Measurements from ENCODE around the gene MIS12.
A peak's percentile ranks its signal among the peaks of the same experiment; 100 is the strongest.

Gene MIS12

GRCh38 chr17:5500247-5500588 lies 13.9 kb downstream of the MIS12 start:
- DNase-seq (no peak), ATAC-seq (no peak)

- ATAC-seq (peak; percentile 90), DNase-seq (peak; percentile 76)
These were observed 14.4 kb downstream of the MIS12 start for GRCh38 chr17:5500589-5501391.

GRCh38 chr17:5501685-5502084 lies 15.3 kb downstream of the MIS12 start:
- ATAC-seq (no peak), DNase-seq (no peak)

- DNase-seq (no peak), ATAC-seq (no peak)
These were observed 16.2 kb downstream of the MIS12 start for GRCh38 chr17:5502552-5502951.

GRCh38 chr17:5506307-5506706 lies 19.9 kb downstream of the MIS12 start:
- no peak for ATAC-seq
- DNase-seq: no peak

- DNase-seq (no peak), ATAC-seq (no peak)
These were observed 22.4 kb downstream of the MIS12 start for GRCh38 chr17:5508810-5509209.

- ATAC-seq: no peak
- DNase-seq: no peak
These were observed 23.1 kb downstream of the MIS12 start for GRCh38 chr17:5509482-5509881.

- ATAC-seq (no peak), DNase-seq (no peak)
These were observed 24.4 kb downstream of the MIS12 start for GRCh38 chr17:5510771-5511170.

GRCh38 chr17:5511401-5512225 lies 25.2 kb downstream of the MIS12 start:
- ATAC-seq: no peak
- no peak for DNase-seq

- ATAC-seq (peak; percentile 82), DNase-seq (no peak)
These were observed 27.3 kb downstream of the MIS12 start for GRCh38 chr17:5513628-5514027.

- ATAC-seq (no peak), DNase-seq (no peak)
These were observed 28.6 kb downstream of the MIS12 start for GRCh38 chr17:5514976-5515375.

GRCh38 chr17:5516060-5516792 lies 29.9 kb downstream of the MIS12 start:
- no peak for ATAC-seq
- DNase-seq: no peak

GRCh38 chr17:5522476-5522875 lies 36.1 kb downstream of the MIS12 start:
- ATAC-seq (no peak), DNase-seq (no peak)

- no peak for DNase-seq
- no peak for ATAC-seq
These were observed 36.9 kb downstream of the MIS12 start for GRCh38 chr17:5523249-5523648.

GRCh38 chr17:5526821-5527598 lies 40.6 kb downstream of the MIS12 start:
- peak; percentile 80 for DNase-seq
- peak; percentile 98 for ATAC-seq

- no peak for ATAC-seq
- DNase-seq: no peak
These were observed 41.4 kb downstream of the MIS12 start for GRCh38 chr17:5527601-5528250.

GRCh38 chr17:5530265-5531084 lies 44.1 kb downstream of the MIS12 start:
- ATAC-seq (no peak), DNase-seq (no peak)

GRCh38 chr17:5531085-5531418 lies 44.7 kb downstream of the MIS12 start:
- no peak for ATAC-seq

GRCh38 chr17:5532581-5532980 lies 46.2 kb downstream of the MIS12 start:
- DNase-seq (no peak), ATAC-seq (no peak)

More at GRCh38 chr17:5531085-5531418, 44.7 kb downstream of the MIS12 start:
- DNase-seq: no peak

GRCh38 chr17:5533486-5534315 lies 47.3 kb downstream of the MIS12 start:
- DNase-seq: no peak
- ATAC-seq: no peak

All from stimulated activated naive CD8-positive, alpha-beta T cell treated with anti-CD3 and anti-CD28 coated beads, Interleukin-15, Interleukin-2, amounts not matched to agents 100 U/mL and 50 U/mL, for 24 hours (primary cell).